Gastrocnemius medialis (tissue), 4 donors: ENCODE results near the gene OR9A2.

Experiments used
- POLR2A ChIP-seq, 2 donors: fragments of 450-650 bp; IDR thresholded peaks; one replicate each; pipeline ENCODE4 v1.6.1; 2017; ENCODE audit warnings: antibody characterized with exemption in 2 of 2, mild to moderate bottlenecking in 2 of 2, moderate library complexity in 2 of 2
- TF ChIP-seq, protein P1 (sequence below), 5 experiments: fragments of 450-650 bp in 3 of 5; fragments of 200-600 bp in 2 of 5; sonication (generic) in 2 of 5; IDR thresholded peaks in 4 of 5; conservative IDR thresholded peaks in 1 of 5; 1 replicate in 4 of 5; 2 replicates in 1 of 5; pipeline ENCODE4 v1.5.1; 2016 to 2019; ENCODE audit warnings: antibody characterized with exemption in 5 of 5, mild to moderate bottlenecking in 3 of 5, moderate library complexity in 3 of 5

- TF ChIP-seq, protein P1, sequence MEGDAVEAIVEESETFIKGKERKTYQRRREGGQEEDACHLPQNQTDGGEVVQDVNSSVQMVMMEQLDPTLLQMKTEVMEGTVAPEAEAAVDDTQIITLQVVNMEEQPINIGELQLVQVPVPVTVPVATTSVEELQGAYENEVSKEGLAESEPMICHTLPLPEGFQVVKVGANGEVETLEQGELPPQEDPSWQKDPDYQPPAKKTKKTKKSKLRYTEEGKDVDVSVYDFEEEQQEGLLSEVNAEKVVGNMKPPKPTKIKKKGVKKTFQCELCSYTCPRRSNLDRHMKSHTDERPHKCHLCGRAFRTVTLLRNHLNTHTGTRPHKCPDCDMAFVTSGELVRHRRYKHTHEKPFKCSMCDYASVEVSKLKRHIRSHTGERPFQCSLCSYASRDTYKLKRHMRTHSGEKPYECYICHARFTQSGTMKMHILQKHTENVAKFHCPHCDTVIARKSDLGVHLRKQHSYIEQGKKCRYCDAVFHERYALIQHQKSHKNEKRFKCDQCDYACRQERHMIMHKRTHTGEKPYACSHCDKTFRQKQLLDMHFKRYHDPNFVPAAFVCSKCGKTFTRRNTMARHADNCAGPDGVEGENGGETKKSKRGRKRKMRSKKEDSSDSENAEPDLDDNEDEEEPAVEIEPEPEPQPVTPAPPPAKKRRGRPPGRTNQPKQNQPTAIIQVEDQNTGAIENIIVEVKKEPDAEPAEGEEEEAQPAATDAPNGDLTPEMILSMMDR (IDR thresholded peaks at IDR 0.05 in 4 of 5, conservative IDR thresholded peaks at IDR 0.05 in 1 of 5): no peak
- TF ChIP-seq POLR2A (IDR thresholded peaks at IDR 0.05): no peak
Observed at GRCh38 chr7:143054621-143055020, 27.7 kb upstream of the OR9A2 start.
